Cerebellar cortex (tissue), 1 donor: ENCODE data around the gene VWA8.

ENCODE experiments used
- DNase-seq: peaks from one replicate; pipeline ENCODE4 v3.0.0-alpha.2; 2015; ENCODE audit warnings: low spot score

The VWA8 gene

GRCh38 chr13:41802684-41803444, 158.0 kb downstream of the VWA8 start:
- no peak for DNase-seq

DNA sequence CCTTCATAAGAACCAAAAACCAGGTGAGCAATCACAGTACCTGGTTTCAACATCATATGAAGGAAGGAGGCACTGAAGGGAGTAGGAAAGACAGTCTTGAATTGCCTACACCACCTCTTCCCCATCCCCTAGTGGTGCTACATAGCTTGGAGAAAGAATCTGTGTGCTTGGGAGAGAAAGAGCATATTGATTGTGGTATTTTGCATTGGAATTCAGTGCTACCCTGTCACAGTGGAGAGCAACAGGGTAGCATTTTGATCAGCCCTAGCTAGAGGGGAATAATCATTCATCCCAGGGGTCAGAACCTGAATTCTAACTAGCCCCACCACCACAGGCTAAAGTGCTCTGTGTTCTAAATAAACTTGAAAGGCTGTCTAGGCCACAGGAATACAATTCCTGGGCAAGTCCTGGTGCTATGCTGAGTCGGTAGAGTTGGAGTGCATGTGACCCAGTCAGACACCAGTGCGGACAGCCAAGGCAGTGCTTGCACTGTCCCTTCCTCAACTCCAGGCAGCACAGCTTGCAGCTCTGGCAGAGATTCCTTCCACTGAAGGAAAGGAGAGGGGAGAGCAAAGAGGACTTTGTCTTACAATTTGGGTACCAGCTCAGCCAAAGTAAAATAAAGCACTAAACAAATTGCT, 158.7 kb downstream of the VWA8 start:
- no peak for DNase-seq

- DNase-seq = no peak
Measured at GRCh38 chr13:41791056-41791455, 169.9 kb downstream of the VWA8 start.

- DNase-seq = no peak
Measured at GRCh38 chr13:41788552-41788951, 172.4 kb downstream of the VWA8 start.

GRCh38 chr13:41785402-41786172, 175.3 kb downstream of the VWA8 start:
- DNase-seq = no peak

DNA sequence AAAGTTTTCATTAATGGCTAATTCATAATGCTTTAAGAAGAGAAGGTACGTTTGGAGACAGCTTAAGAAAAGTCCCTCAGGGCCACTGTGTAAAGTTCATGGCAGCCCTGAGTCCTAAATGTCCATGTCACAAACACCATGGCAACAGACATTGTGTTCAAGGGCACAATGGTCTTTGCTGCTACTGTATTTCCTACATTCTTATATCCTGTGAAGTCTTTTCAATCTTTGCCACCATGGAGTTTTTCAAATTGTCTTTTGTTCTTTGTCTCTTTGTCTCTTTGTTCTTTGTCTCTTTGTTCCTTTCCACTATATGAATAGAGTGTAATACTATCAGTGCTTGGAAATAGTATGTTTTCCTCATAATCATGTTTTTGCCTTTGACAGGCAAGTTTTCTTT, 178.8 kb downstream of the VWA8 start:
- no peak for DNase-seq

DNA sequence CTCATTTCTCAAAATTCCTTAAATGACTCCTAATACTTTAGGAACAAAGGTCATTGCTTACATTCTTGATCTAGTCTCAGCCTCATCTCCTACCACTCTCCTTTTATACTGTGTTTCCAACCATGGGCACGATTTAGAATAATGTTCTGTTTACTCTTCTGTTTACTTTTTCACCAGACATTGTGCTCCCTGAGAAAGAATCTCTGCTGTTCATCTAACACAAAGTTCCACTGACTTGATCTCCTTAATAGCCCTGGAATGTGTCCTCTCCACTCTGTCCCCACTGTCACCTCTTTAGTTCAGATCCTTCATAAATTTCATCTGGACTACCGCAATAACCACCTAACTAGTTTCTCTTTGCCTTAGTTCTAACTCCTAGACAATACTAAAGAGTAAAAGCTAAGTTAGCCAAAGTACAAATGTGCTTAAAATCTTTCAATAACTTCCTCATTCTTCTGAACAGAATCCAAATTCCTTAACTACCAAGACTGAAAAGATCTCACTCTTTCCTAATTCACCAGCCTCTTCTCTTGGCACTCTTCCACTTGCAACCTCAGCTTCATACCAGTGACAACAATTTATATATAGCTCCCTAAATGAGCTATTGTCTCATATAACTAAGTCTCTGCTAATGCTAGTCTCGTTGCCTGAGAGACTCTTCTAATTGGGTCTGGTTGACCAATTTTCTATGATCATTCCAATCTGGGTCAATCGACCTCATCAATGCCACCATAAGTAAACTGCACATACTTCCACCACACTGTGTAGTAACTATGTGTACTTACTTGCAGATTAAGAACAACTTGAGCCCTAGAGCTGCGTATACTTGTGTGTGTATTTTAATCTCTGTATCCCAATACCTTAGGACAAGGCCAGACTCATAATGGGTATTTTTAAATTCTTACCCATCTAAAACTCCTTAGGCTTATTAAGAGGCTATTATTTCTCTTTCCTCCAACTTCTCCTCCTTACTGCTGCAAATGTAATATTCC, 179.9 kb downstream of the VWA8 start:
- no peak for DNase-seq

GRCh38 chr13:41775251-41775650, 185.7 kb downstream of the VWA8 start:
- DNase-seq = no peak

DNA sequence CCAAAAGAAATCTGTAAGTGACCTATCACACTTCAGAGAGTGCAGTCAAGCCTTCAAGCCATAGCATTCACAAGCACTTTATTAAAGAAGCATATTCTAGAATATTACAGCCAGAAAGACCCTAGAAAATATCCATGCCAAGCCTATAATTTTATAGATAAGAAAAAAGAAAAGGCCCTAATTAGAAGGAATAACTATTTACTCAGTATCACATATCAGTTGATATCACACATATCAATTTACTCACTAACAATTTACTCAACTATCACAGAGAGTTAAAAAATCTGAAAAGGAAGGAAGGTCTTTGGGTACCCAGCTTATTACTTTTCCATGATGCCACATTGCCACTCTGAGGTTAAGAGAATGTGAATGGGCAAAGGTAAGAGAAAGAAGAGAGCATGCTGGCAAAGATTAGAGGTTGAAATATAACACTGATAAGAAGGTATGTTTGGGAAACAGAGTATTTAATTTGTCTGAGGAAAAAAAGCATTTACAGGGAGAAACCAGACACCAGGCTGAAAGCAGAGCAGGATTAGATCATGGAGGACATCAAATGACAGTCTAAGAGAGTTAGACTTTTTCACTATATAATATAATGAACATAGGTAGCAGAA, 186.2 kb downstream of the VWA8 start:
- DNase-seq = no peak

- no peak for DNase-seq
Measured at GRCh38 chr13:41767801-41768200, 193.1 kb downstream of the VWA8 start.

GRCh38 chr13:41766439-41766838, 194.5 kb downstream of the VWA8 start:
- no peak for DNase-seq

GRCh38 chr13:41765813-41766212, 195.1 kb downstream of the VWA8 start:
- no peak for DNase-seq

DNA sequence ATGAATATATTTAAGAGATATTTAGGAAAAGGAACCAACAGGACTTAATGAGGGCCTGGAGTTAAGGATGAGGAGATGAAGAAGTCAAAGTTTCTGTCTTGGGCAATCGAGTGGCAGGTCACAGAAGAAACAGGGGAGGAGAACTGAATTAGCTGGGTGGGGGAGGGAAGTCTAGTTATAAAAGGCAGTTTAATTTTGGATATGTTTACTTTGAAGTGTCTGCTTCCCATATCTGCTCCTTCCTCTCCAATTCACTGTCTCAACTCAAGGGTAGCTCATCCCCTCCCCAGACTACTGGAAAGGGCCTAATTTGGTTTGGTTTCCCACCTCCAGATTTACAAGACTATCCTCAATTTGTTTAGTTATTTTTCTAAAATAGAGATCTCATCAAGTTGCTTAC, 195.9 kb downstream of the VWA8 start:
- no peak for DNase-seq

DNA sequence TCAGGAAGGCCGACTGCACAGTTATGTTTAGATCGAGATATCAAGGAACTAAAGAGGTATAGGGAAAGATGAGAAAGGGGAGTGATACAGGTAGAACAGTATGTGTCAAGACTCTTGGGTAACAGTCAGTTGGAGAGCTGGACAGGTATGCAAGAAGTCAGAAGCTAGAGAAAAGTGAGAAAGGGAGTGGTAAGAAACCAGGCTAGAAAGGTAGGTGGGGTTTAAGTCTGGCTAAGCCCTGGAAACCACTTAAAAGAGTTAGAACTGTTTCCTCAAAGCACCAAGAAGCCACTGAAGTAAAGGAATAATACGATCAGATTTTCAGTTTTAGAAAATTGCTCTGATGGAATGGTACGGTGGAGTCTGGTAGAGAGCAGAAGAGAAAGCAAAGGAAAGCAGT, 196.4 kb downstream of the VWA8 start:
- DNase-seq = no peak

- no peak for DNase-seq
Measured at GRCh38 chr13:41763782-41764181, 197.1 kb downstream of the VWA8 start.

GRCh38 chr13:41762796-41763195, 198.1 kb downstream of the VWA8 start:
- DNase-seq = no peak

DNA sequence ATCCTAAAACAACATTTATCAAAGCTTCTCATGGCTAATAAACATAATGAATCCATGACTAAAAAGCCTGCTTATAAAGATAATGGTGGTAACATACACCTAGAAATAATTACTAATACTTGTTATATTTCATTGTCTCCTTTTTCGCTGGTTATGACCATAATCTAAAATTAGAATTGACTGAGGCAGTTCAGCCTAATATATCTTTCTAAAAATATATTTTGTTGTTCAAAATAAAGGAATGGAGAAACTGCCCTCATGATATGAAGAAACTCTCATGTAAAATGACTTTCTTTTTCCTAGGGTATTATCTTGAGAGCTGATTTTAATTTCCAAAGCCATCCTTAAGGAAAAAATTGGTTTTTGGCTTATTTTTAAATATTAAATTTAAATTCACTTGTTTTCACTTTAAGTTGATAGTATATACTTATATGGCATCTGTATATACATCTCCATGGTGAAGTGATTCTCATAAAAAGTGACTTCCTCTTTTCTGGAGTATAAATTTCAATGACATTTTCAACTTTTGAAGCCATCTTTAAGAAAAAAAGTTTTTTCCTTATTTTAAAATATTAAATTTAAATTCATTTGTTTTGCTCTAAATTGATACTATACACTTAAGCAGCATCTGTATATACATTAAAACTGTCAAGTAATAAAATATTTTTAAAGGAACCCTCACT, 204.6 kb downstream of the VWA8 start:
- no peak for DNase-seq

DNA sequence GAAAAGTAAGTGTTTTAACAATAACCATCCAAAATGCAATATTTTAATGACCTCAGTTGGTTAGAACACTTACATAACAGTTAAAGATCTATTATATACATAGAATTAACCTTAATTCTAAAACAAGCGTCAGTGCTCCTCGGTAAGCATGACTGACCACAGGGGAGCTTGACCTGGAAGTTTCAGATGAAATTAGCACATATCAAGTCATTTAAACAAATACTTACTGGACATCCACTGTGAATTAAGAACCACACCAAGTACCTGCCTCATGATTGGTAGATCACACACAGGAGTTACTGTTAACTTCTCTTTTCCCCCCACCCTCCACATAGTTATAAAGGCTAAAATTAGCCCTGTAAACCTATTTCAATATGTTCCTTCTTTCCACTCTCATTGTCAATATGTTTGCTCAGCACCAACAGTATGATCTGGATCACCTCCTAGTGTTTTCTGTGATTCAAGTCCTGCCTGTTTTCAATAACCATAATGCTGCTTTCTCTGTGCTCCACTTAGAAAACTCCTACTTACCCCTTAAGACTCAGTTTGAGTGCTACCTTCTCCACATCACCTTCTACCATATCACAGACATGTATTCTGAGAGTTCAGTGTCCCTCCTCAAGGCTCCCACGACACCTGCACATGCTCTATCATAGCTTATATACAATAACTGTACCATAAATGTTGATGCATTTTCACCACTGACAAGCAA, 209.0 kb downstream of the VWA8 start:
- no peak for DNase-seq

- DNase-seq = peak; percentile 10
Measured at GRCh38 chr13:41751277-41751676, 209.6 kb downstream of the VWA8 start.

DNA sequence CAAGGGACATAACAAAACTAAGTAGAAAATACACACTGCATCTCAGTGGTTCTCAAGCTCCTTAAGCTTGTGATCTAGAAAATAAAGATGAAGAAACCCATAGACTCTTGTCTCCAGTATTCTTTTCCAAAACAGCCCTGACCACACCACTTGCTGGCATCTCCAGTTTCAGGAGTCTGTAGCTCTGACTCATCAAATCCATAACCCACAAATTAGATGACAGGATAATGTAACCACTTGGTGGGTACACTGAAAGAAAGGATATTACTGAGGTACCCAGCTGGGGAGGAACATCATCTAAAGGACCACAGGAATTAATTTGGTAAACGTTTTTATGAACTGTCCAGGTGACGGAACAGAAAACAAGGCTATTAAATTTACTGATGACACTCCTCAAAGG, 214.7 kb downstream of the VWA8 start:
- no peak for DNase-seq
